ENCODE results near the gene EBLN2.

GRCh38 chr3:73046195-73046594, 15.3 kb upstream of the EBLN2 start:
- TF ChIP-seq CTCF (IDR thresholded peaks at IDR 0.05; ENCODE audit: poor library complexity) (no peak), EZH2 (IDR thresholded peaks at IDR 0.05; ENCODE audit: borderline replicate concordance) (no peak), EZH2phosphoT487 (IDR thresholded peaks at IDR 0.05; ENCODE audit: low read depth, severe bottlenecking, unreplicated experiment) (no peak)

Measured in hepatocyte (in vitro differentiated cells).